ENCODE measurements around the gene APMAP. TPM values are rescaled to one million over a fixed set of nuclear protein-coding genes. Genes with fewer than 3 reads are reported as not detected.
"Not testable (repeated sequence)": the region's sequence is repeated elsewhere in the genome, so short reads cannot be mapped to it uniquely, and the experiment has no call there.

Gene APMAP
- total RNA-seq, 2 experiments from 2014 or later: 46.9 to 50.9 TPM

GRCh38 chr20:24936526-24937407, 55.8 kb downstream of the APMAP start:
- H3K4me3 Mint-ChIP-seq: no peak overlapping the region
- peaks cover 17% of the 10 kb centered on the region for H3K9me3 Mint-ChIP-seq
- H3K4me1 Mint-ChIP-seq (ENCODE audit: low read depth): peaks cover 10% of the 10 kb centered on the region
- intact Hi-C loops (cut with micrococcal nuclease): loop anchor here (10.0 kb wide), 2 partner anchors 238 to 902 kb away; no protein-coding TSS in a partner anchor
- H3K36me3 Mint-ChIP-seq (ENCODE audit: low read depth): peaks cover 11% of the 10 kb centered on the region
- no peak overlapping the region for H3K27ac Mint-ChIP-seq
- CTCF ChIA-PET: interaction anchor here (0.5 kb wide), 1 partner anchor 46 kb away, joined by 3 read pairs; no protein-coding TSS in a partner anchor
- H3K27me3 Mint-ChIP-seq (ENCODE audit: low read depth): no peaks in the 10 kb centered on the region
- DNase-seq: no peak

DNA sequence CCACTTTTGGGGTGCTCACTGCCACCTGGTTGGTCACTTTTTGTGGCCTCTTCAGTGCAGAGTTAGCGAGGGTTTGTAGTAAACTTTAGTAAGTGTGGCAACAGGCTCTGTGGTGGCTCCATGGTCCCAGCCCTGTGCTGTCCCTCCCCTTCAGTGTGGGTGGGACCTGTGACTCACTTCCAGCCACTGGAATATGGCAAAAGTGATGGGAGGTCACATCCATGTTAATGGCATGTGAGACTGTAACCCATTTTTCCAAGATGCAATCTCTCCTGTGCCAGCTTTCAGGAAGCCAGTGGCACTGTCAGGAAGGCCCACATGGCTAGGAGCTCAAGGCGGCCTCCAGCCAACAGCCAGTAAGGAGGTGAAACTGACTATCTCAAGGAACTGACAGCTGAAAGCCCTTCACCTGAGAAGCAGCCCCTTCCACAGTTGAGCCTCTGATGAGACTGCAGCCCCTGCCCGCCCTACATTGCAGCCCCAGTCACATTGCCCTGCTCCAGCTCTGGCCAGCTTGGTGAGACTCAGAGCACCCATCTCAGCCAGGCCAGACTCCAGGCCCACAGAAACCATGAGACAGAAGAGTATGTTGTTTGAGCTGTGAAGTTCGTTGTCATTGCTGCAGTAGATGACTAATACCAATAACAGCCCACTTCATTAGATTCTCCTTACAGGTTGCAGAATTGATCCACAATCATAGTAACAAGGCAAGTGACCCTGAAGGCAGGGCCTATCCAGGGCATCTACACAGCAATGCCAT, 56.6 kb downstream of the APMAP start:
- Mint-ChIP-seq H3K36me3 (ENCODE audit: low read depth) (peaks cover 7% of the 10 kb centered on the region), H3K27ac (no peak overlapping the region), H3K27me3 (ENCODE audit: low read depth) (no peaks in the 10 kb centered on the region), H3K4me3 (no peak overlapping the region), H3K4me1 (ENCODE audit: low read depth) (peaks cover 17% of the 10 kb centered on the region), H3K9me3 (peaks cover 11% of the 10 kb centered on the region)
- CTCF ChIA-PET: no interaction called here
- intact Hi-C loops (cut with micrococcal nuclease): loop anchor here (10.0 kb wide), 2 partner anchors 239 to 901 kb away; no protein-coding TSS in a partner anchor
- no peak for DNase-seq

DNA sequence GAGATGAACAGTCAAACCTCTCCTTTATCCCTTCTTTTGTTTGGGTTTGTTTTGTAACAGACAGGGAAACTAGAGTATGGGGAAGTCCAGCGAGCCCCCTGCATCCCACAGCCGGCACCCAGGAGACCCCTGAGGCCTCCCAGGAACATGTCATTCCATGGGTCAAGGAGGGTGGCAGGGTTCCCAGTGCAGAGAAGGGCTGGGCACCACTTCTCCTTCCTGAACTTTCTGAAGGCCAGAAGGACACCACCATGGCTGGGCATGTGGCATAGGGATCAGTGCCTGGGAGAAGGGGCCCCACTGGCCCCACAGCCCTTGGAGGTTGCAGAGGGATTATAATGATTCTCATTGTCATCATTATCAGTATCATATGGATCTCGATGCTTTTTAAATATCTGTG, 57.4 kb downstream of the APMAP start:
- intact Hi-C loops (cut with micrococcal nuclease): loop anchor here (10.0 kb wide), 2 partner anchors 240 to 900 kb away; no protein-coding TSS in a partner anchor
- H3K27me3 Mint-ChIP-seq (ENCODE audit: low read depth): no peaks in the 10 kb centered on the region

GRCh38 chr20:24934716-24935115, 57.8 kb downstream of the APMAP start:
- no peak for DNase-seq
- no peaks in the 10 kb centered on the region for H3K27me3 Mint-ChIP-seq (ENCODE audit: low read depth)
- no peak overlapping the region for H3K4me3 Mint-ChIP-seq
- no peak overlapping the region for H3K27ac Mint-ChIP-seq
- CTCF ChIA-PET: no interaction called here
- H3K4me1 Mint-ChIP-seq (ENCODE audit: low read depth): peaks cover 24% of the 10 kb centered on the region
- intact Hi-C loops (cut with micrococcal nuclease): loop anchor here (5.0 to 10.0 kb wide), 3 partner anchors 152 to 900 kb away; no protein-coding TSS in a partner anchor
- peaks cover 3% of the 10 kb centered on the region for H3K9me3 Mint-ChIP-seq
- H3K36me3 Mint-ChIP-seq (ENCODE audit: low read depth): no peaks in the 10 kb centered on the region

More for the DNA sequence above, 57.4 kb downstream of the APMAP start:
- no peak for DNase-seq
- H3K9me3 Mint-ChIP-seq: peaks cover 3% of the 10 kb centered on the region
- no peaks in the 10 kb centered on the region for H3K36me3 Mint-ChIP-seq (ENCODE audit: low read depth)
- no peak overlapping the region for H3K4me3 Mint-ChIP-seq
- peaks cover 24% of the 10 kb centered on the region for H3K4me1 Mint-ChIP-seq (ENCODE audit: low read depth)
- no peak overlapping the region for H3K27ac Mint-ChIP-seq
- CTCF ChIA-PET: no interaction called here

- no peak for DNase-seq
- intact Hi-C loops (cut with micrococcal nuclease): loop anchor here (5.0 to 10.0 kb wide), 3 partner anchors 152 to 899 kb away; no protein-coding TSS in a partner anchor
- Mint-ChIP-seq H3K9me3 (peaks cover 3% of the 10 kb centered on the region), H3K36me3 (ENCODE audit: low read depth) (no peaks in the 10 kb centered on the region), H3K27ac (no peak overlapping the region), H3K27me3 (ENCODE audit: low read depth) (no peaks in the 10 kb centered on the region), H3K4me3 (no peak overlapping the region), H3K4me1 (ENCODE audit: low read depth) (peaks cover 24% of the 10 kb centered on the region)
- CTCF ChIA-PET: no interaction called here
Measured at GRCh38 chr20:24934101-24934661, 58.4 kb downstream of the APMAP start.

DNA sequence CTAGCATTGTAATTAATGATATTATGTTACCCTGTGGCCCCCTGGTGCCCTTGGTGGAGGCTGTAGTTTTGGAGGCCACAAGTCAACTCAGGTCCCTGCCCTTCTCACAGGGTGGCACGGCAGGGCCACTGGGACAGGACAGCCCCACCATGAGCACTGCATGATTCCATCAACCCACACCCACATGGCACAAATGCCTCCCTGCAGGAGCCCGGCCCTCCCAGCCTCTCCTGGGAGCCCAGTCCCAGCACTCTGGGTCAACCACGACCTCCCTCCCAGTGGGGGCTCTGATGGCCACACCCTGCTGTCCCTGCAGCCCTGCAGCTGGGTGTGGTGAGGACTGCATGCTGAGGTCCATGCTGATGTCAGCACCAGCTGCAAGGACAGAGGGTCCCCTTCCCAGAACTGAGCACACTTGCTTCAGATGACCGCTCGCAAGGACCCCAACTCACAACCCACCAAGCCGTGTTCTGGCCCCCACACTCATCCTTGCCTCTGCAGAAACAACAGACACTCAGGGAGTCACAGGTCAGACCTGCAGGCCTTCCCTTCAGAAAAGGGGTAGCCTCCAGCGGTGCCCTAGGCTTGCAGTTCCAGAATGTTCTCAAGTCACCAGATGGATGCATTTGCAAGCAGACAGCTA, 59.2 kb downstream of the APMAP start:
- CTCF ChIA-PET: no interaction called here
- Mint-ChIP-seq H3K27me3 (ENCODE audit: low read depth) (no peaks in the 10 kb centered on the region), H3K4me3 (no peak overlapping the region), H3K9me3 (peaks cover 3% of the 10 kb centered on the region), H3K36me3 (ENCODE audit: low read depth) (no peaks in the 10 kb centered on the region), H3K4me1 (ENCODE audit: low read depth) (peaks cover 24% of the 10 kb centered on the region), H3K27ac (no peak overlapping the region)
- no peak for DNase-seq
- intact Hi-C loops (cut with micrococcal nuclease): loop anchor here (5.0 to 10.0 kb wide), 3 partner anchors 151 to 899 kb away; no protein-coding TSS in a partner anchor

GRCh38 chr20:24931893-24932292, 60.7 kb downstream of the APMAP start:
- not testable (repeated sequence) for DNase-seq; H3K36me3 Mint-ChIP-seq (ENCODE audit: low read depth); H3K4me3 Mint-ChIP-seq; H3K9me3 Mint-ChIP-seq; H3K27me3 Mint-ChIP-seq (ENCODE audit: low read depth)
- intact Hi-C loops (cut with micrococcal nuclease): loop anchor here (1.0 to 10.0 kb wide), 5 partner anchors 17 to 897 kb away; partner anchors contain the start of genes APMAP and CST7
- CTCF ChIA-PET: interaction anchor here (0.6 to 3.3 kb wide), 7 partner anchors 11 to 305 kb away, joined by 3 to 21 read pairs (median 10); no protein-coding TSS in a partner anchor
- peak overlapping the region; percentile 70 for H3K27ac Mint-ChIP-seq
- peaks cover 24% of the 10 kb centered on the region for H3K4me1 Mint-ChIP-seq (ENCODE audit: low read depth)

DNA sequence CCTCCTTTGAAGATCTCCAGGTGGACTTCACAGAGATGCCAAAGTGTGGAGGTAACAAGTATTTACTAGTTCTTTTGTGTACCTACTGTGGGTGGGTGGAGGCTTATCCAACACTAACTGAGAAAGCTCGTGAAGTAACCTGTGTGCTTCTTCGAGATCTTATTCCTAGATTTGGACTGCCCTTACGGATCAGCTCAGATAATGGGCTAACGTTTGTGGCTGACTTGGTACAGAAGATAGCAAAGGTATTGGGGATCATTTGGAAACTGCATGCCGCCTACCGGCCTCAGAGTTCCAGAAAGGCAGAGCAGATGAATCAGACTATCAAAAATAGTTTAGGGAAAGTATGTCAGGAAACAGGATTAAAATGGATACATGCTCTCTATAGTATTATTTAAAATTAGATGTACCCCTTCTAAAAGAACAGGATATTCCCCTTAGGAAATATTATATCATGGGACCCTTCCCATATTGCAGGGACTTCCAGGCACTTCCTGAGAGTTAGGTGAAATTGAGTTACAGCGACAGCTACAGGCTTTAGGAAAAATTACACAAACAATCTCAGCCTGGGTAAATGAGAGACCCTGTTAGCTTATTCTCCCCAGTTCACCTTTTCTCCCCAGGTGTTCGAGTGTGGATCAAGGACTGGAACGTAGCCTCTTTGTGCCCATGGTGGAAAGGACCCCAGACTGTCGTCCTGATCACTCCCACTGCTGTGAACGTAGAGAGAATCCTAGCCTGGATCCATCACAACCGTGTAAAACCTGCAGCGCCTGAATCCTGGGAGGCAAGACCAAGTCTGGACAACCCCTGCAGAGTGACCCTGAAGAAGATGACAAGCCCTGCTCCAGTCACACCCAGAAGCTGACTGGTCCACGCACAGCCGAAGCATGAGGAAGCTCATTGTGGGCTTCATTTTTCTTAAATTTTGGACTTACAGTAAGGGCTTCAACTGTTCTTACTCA, 61.5 kb downstream of the APMAP start:
- not testable (repeated sequence) for H3K4me3 Mint-ChIP-seq; H3K36me3 Mint-ChIP-seq (ENCODE audit: low read depth); H3K27me3 Mint-ChIP-seq (ENCODE audit: low read depth); DNase-seq; H3K9me3 Mint-ChIP-seq
- peak overlapping the region; percentile 28 for H3K27ac Mint-ChIP-seq
- peaks cover 24% of the 10 kb centered on the region for H3K4me1 Mint-ChIP-seq (ENCODE audit: low read depth)
- intact Hi-C loops (cut with micrococcal nuclease): loop anchor here (1.0 to 10.0 kb wide), 5 partner anchors 61 to 896 kb away; partner anchors contain the start of gene APMAP
- CTCF ChIA-PET: interaction anchor here (0.8 to 3.3 kb wide), 14 partner anchors 10 to 930 kb away, joined by 3 to 21 read pairs (median 4); partner anchors contain the start of gene CST7

DNA sequence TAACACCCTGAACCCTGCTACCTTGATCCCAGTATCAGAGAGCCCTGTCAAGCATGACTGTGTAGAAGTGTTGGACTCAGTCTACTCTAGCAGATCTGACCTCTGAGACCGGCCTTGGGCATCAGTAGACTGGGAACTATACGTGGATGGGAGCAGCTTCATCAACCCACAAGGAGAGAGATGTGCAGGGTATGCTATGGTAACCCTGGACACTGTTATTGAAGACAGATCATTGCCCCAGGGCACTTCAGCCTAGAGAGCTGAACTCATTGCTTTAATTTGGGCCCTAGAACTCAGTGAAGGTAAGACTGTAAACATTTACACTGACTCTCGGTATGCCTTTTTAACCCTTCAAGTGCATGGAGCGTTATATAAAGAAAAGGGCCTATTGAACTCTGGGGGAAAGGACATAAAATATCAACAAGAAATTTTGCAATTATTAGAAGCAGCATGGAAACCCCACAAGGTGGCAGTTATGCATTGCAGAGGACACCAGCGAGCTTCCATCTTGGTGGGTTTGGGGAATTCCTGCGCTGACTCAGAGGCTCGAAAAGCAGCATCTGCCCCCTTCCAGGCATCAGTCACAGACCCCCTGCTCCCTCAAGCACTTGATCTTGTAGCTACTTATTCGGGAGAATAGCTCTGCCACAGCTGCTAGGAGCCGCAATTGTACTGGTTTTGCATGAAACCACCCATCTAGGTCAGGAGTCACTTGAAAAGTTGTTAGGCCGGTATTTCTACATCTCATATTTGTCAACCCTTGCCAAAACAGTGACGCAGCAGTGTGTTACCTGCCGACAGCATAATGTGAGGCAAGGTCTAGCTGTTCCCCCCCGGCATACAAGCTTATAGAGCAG, 62.5 kb downstream of the APMAP start:
- H3K36me3 Mint-ChIP-seq (ENCODE audit: low read depth); H3K4me3 Mint-ChIP-seq; H3K27me3 Mint-ChIP-seq (ENCODE audit: low read depth); H3K27ac Mint-ChIP-seq; H3K9me3 Mint-ChIP-seq: not testable (repeated sequence)
- peak; percentile 50 for DNase-seq
- peaks cover 24% of the 10 kb centered on the region for H3K4me1 Mint-ChIP-seq (ENCODE audit: low read depth)
- CTCF ChIA-PET: interaction anchor here (0.8 to 3.3 kb wide), 15 partner anchors 9 to 992 kb away, joined by 3 to 21 read pairs (median 4); partner anchors contain the start of gene CST7
- intact Hi-C loops (cut with micrococcal nuclease): loop anchor here (1.0 to 10.0 kb wide), 4 partner anchors 135 to 895 kb away; no protein-coding TSS in a partner anchor

DNA sequence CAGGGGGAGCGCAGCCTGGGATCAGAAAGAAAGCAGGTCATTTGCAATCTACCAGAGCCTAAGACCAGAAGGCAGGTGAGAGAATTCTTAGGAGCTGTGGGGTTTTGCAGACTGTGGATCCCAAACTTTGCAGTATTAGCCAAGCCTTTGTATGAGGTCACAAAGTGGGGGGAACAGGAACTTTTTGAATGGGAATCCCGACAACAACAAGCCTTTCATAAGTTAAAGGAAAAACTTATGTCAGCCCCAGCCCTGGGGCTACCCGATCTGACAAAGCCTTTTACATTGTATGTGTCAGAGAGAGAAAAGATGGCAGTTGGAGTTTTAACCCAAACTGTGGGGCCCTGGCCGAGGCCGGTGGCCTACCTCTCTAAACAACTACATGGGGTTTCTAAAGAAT, 63.3 kb downstream of the APMAP start:
- H3K4me3 Mint-ChIP-seq; H3K27ac Mint-ChIP-seq; H3K9me3 Mint-ChIP-seq; DNase-seq; intact Hi-C loops (cut with micrococcal nuclease); H3K36me3 Mint-ChIP-seq (ENCODE audit: low read depth); H3K27me3 Mint-ChIP-seq (ENCODE audit: low read depth): not testable (repeated sequence)
- peaks cover 24% of the 10 kb centered on the region for H3K4me1 Mint-ChIP-seq (ENCODE audit: low read depth)
- CTCF ChIA-PET: interaction anchor here (1.2 to 3.3 kb wide), 3 partner anchors 61 to 66 kb away, joined by 3 to 13 read pairs (median 4); no protein-coding TSS in a partner anchor
